NCI-H526 treated with DMSO at 0.1 percent for 48 hours (cell line): ENCODE data around the gene GRM1.

ENCODE experiments used
- DNase-seq: peaks from one replicate; lab custom pipeline; 2025; lab: John Stamatoyannopoulos, UW

The GRM1 gene

DNA sequence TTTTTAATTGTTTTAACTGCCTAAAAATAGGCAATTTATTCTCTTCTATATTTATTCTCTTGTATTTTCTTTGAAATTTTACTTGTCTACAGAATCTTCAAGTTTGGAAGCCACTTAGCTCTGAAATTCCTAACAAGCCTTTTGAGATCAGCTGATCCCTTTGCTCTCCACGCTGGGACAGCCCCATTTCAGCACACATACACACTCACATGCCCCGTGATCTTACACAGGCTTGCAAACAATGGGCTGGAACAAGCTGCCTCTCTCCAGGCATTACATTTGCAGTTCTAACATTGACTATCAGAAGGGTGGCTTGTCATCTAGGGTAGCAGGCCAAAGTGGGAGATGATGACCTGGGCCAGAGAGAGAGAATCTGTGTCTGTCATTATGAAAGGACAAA is 452.7 kb downstream of the GRM1 start:
- DNase-seq: no peak

GRCh38 chr6:146484411-146484810 is 455.5 kb downstream of the GRM1 start:
- DNase-seq: no peak
